HG02623 (cell line): ENCODE results near the gene TJP2.

Experiments used
- ATAC-seq: cut with Tn5 transposase; IDR thresholded peaks from one replicate; pipeline ENCODE4 v1.9.1; 2021; ENCODE audit warnings: moderate library complexity; ENCODE audit not compliant: unreplicated experiment

Gene TJP2

GRCh38 chr9:69173891-69174615 is at the start of gene TJP2:
Gene TJP2, plus strand, starts transcription at chr9:69174277. Its CDS starts 96 bp downstream, at chr9:69174373.
- peak; percentile 35 for ATAC-seq

- no peak for ATAC-seq
These were observed 43.3 kb upstream of the TJP2 start for GRCh38 chr9:69130456-69131441.

DNA sequence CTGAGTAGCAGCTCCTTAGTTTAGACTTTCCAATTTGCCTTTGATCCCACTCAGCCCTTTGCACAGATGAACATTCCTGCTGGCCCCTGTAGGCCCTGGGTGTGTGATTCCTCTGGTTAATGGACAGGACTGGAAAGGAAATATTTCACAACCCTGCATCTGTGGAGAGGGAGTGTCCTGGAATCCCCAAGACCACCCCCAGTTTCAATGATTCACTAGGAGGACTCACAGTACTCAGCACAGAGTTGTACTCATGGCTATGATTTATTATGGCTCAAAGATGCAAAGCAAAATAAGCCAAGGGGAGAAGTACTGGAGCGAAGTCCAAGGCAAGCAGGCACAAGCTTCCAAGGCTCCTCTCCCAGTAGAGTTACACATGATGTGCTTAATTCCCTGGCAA is 42.4 kb upstream of the TJP2 start:
- ATAC-seq, result no peak

DNA sequence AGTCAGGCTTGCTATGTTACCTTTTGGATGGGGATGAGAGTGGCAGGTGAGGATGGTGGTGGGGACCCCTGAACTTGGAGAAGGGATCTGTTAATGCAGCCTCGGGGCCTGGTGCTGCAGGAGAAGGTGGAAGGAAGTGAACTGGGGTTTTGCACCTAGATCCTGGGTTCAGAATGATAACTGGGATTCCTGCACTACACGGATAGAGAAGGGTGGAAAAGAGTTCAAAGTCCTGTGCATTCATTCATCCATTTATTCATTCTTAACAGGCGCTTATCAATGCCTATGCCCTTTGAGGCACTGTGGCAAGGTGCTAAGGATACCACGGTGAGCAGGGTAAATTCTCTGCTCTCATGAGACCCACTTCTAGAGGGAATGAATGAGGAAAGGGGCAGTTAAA is 41.7 kb upstream of the TJP2 start:
- no peak for ATAC-seq

DNA sequence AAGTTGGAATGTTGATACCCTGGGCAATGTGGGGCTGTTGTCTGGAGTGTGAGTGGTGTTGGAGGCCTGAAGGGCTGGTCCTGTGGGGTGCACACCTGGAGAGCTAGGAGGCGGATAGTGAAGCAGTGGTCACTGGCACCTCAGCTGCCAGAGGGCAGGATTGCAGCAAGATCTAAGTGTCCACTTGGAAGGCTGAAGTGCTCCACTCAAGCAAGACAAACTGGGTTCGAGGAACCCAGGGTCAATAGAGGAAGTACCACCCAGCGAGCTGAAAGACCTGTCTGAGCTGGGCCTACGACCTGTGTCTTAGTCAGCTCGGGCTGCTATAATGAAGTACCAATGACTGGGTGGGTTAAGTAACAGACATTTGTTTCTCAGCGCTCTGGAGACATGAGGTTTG is 39.7 kb upstream of the TJP2 start:
- no peak for ATAC-seq

DNA sequence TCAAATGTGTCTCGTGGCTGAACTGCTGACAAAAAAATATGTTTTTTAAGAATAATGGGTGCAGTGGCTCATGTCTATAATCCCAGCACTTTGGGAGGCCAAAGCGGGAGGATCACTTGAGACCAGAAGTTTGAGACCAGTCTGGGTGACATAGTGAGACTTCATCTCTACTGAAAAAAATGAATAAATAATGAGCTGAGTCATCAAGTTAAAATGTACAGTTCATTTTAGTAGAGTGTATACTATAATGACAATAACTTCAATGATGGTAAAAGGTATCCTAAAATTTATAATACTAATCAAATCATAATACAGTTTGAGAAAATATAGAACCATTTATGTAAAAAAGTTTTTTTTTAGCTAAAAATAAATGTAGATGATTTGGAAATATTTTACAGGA is 37.9 kb upstream of the TJP2 start:
- ATAC-seq, result no peak

DNA sequence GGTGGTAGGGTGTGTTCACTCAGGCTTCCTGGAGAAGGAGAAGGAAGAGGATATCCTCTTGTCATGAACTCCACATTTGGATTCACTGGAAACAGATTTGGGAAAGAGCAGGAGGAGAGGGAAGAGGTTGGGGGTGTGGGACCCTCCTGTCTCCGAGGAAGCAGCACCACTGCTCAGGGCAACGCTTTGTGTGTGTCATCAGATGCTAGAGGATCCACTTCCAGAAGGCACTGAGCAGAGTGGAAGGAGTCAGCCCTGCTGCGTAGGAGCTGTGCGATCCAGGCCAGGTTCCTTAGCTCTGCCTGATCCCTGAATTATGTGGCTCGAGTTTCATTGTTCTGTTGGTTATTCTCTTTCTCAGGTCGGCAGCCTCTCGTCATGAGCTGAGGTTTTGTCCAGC is 37.3 kb upstream of the TJP2 start:
- no peak for ATAC-seq

DNA sequence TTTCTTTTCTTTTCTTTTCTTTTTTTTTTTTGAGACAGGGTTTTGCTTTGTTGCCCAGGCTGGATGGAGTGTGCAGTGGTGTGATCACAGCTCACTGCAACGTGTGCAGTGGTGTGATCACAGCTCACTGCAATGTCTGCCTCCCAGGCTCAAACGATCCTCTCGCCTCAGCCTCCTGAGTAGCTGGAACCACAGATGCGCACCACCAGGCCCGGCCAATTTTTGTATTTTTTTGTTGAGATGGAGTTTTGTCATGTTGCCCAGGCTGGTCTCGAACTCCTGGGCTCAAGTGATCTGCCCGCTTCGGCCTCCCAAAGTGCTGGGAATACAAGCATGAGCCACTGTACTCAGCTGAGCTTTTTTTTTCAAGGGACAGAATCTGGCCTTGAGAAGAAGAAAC is 36.8 kb upstream of the TJP2 start:
- no peak for ATAC-seq

- ATAC-seq, result no peak
These were observed 34.5 kb upstream of the TJP2 start for GRCh38 chr9:69139596-69139995.

- no peak for ATAC-seq
These were observed 33.8 kb upstream of the TJP2 start for GRCh38 chr9:69140123-69140735.

DNA sequence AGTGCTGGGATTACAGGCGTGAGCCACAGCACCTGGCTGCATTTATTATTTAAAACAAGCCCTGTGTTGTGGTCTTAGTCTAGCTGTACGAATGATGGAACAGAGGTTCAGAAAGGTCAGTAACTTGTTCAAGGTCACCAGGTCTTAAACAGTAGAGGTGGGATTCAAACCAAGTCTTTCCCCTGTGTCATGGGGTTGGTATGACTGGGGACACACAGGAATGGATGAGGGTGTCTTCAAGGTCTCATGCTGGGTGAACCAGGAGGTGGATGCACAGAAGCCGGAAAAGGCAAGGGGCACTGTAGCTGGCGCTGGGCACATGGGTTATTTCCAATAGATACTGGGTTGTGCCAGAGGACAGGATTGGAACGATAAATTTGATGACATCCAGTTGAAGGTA is 32.2 kb upstream of the TJP2 start:
- no peak for ATAC-seq

DNA sequence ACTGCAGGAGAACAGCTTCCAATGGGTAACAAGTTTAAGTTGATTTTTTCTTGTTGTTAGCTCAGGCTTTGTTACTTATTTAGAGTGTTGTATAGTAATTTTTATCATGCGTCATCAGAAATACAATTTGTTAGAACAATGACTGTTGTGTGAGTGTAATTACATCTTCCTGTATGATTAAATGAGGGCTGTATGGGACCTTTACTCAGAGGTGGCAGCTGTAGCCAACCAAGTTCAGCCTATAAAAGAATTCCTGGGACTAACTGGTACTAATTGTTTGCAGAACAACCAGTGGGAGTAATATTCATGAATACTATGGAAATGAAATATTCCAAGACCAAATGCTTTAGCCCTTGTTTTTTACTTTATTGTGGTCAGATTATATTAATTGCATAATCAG is 30.8 kb upstream of the TJP2 start:
- ATAC-seq, result no peak

DNA sequence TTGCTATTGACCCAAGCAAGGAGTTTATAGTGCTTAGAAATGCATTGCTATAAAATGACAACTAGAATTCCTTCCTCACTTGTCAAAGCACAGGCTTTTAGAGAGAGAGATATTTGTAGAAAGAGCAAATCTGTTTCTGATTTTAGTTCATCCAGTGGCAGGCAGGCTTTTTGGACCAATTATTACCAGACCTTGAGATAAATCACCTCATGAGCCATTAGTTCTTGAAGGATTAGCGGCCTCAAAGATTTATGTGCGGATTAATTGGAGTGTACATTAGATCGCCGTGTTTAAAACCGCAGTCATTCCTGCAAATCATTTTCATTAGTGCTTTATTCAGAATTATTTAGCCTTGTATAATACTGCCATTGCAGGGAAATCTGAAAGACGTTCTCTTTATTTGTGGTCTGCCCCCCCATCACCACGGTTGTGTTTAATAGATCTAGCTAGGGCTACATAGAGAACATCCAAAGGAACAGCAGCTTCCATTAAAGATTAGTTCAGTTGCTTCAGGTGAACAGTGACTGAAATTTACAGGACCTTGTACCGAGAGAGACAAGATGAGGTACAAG is 28.8 kb upstream of the TJP2 start:
- ATAC-seq, result no peak

- ATAC-seq, result no peak
These were observed 26.8 kb upstream of the TJP2 start for GRCh38 chr9:69147041-69147834.

DNA sequence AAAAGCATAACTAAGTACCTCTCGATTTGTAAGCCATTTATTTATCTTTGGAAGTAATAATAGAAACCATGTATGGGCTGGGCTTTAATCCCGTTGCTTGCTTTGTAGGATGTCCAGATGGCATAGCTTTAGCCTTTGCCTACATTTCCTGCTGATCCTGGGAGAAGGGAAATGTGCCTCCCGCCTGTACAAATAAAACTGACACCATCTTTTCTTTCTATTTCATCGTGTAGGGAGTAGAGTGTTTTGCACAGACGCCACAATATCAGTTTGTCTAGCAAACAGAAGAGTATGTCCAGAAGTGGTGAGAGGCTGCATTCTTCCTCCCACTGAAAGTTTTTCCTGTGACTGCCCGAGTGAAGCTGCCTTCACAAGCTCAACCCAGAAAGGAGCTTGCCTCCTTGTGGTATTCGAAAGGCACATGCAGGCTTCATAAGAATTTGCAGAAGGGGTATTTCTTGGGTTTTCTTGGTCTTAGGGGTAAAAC is 24.7 kb upstream of the TJP2 start:
- ATAC-seq, result no peak

DNA sequence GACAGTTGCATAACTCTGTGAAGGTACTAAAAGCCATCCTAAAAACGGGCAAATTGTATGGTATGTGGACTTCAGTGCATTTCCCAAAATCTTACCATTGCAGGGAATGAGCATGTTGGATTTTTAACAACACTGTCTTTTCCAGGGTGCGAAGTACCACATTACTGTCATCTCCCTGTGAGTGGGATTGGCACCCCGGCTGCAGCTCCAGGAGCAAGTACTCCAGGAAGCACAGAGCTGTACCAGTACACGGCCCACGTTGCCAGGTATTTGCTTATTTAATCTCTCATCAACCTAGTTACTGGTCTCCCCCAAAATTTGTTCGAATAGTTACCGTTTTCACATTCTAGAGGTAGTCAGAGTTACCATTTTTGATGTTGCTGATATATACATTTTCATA is 22.6 kb upstream of the TJP2 start:
- ATAC-seq, result no peak

DNA sequence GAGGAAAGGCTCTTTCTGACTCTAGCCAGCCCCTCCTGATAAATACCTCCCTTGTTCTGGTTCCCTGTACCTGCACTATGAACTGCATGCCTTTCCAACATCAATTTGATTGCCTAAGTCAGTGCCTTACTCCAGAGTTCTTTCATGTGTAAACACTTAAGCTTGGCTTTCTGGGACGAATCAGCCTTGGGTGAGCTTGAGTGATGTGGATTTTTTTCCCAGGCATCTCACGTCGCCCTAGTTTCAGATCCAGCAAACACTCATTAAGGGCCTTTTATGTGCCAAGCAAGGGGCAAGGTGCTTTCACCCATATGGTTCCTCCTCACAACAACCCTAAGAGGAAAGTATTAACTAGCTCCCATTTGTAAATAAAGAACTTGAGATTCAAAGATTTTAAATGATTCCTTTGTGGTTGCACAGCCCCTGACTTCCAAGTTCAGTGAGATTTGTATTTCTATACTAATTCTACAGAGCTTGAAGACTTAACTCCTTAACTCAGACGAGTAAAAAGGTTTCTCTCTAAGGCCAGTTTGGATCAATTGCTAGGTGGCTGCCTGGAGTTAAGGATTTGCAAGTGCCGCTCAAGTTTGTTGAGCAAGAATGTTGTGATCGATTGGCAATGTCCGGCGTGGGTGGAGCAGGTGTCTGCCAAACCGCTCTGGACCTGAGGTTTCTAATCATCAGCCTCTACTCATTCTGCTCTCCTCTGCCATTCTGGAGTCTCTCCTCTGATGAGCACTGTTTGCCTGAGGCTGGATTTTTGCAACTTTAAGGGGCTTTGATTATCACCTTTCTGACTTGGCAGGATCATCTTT is 20.2 kb upstream of the TJP2 start:
- ATAC-seq, result no peak

- peak; percentile 99 for ATAC-seq
These were observed 18.6 kb upstream of the TJP2 start for GRCh38 chr9:69155341-69156030.
